NCI-H510A (cell line): Measurements from ENCODE around the gene DRAXIN.
A peak's percentile ranks its signal among the peaks of the same experiment; 100 is the strongest.

ENCODE experiments used
- DNase-seq: peaks from one replicate; lab custom pipeline; 2025; lab: John Stamatoyannopoulos, UW

The DRAXIN gene

GRCh38 chr1:11654939-11655808 is 36.3 kb upstream of the DRAXIN start:
- no peak for DNase-seq

- DNase-seq = no peak
Observed at GRCh38 chr1:11657654-11658053, 33.9 kb upstream of the DRAXIN start.

GRCh38 chr1:11658542-11658941 is 33.0 kb upstream of the DRAXIN start:
- DNase-seq = no peak

DNA sequence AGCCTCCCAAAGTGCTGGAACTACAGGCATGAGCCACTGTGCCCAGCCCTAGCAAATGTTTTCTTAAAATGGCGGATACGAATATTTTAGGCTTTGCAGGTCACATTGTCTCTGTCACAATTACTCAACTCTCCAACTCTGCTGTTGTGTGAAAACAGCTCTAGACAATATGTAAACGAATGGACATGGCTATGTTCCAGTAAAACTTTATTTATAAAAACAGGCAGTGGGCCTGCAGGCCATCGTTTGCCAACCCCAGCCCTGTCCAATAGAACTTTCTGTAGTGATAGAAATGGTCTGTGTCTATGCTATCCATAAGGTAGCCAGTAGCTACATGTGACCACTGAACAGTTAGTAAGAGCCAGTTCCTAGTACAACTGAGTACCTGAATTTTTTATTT is 31.8 kb upstream of the DRAXIN start:
- no peak for DNase-seq

DNA sequence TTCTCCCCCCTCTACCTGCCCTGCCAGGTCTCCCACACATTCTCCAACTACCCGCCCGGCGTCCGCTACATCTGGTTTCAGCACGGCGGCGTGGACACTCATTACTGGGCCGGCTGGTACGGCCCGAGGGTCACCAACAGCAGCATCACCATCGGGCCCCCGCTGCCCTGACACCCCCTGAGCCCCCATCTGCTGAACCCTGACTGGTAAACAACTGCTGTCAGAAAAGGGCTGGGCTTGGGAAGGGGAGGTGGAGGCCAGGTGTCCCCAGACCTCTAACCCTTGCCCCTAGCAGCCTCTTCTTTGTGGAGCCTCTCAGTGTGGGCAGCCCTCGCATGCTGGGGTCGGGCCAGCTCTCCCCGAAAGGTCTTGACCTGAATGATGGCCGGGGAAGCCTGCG is 30.4 kb upstream of the DRAXIN start:
- no peak for DNase-seq

- DNase-seq = no peak
Observed at GRCh38 chr1:11664336-11665065, 27.0 kb upstream of the DRAXIN start.

DNA sequence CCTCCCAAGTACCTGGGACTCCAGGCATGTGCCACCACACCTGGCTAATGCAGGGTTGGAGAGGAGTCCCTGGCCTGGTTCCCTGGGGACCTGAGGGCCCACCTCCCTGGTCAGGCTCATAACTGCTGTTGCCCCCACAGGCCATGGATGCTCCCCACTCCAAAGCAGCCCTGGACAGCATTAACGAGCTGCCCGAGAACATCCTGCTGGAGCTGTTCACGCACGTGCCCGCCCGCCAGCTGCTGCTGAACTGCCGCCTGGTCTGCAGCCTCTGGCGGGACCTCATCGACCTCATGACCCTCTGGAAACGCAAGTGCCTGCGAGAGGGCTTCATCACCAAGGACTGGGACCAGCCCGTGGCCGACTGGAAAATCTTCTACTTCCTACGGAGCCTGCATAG is 23.0 kb upstream of the DRAXIN start:
- DNase-seq = no peak

- no peak for DNase-seq
Observed at GRCh38 chr1:11670747-11671146, 20.8 kb upstream of the DRAXIN start.

- DNase-seq = no peak
Observed at GRCh38 chr1:11671205-11671543, 20.3 kb upstream of the DRAXIN start.

DNA sequence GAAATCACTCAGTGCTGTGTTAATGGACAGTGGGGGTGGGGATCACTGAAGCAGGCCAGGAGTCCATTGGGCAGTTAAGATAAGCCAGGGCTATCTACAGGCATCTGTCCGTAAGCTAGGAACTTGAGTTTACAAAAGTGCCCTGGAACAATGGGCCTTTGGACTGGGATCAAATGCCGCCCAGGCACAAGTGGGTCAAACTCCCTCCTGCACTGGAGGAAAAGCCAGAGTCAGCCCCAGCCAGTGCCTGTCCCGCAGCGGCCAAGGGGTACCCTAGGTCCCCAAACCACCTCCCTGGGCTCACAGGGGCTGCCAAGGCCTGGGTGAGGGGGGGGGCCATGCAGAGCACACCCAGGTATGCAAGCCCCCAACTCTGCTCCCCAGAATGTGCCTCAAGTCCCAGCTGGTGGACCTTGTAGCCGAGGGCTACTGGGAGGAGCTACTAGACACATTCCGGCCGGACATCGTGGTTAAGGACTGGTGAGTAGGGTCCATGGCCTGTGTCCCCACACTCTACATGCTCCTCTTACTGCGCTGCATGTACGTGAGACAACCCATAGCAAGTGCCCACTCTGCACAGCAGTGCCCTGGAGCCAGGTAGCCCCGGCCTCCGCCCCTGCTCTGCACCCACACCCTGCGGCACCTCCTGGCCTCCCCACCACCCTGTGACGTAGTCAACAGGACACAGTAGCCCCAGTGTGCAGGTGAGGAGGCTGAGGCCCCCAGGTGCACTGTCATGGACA is 19.8 kb upstream of the DRAXIN start:
- DNase-seq = no peak

- no peak for DNase-seq
Observed at GRCh38 chr1:11673089-11673769, 18.3 kb upstream of the DRAXIN start.

DNA sequence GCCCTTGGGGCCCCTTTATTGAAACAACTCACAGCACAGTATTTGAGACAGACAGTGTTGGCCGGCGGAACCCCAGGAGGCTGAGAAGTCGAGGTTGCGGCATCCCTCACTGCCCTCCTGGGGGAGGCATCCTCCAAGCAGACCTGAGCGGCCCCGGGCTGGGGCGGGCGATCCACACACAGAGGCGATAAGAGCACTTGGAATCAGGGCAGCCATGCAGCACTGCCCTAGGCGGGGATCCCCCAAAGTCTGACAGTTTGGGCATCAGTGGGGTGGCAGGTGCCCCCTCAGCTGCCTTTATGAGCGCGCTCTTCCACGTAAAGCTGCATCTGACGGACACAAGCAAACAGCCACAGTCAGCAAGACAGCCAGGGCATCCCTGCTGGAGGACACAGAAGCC is 17.0 kb upstream of the DRAXIN start:
- DNase-seq = no peak

DNA sequence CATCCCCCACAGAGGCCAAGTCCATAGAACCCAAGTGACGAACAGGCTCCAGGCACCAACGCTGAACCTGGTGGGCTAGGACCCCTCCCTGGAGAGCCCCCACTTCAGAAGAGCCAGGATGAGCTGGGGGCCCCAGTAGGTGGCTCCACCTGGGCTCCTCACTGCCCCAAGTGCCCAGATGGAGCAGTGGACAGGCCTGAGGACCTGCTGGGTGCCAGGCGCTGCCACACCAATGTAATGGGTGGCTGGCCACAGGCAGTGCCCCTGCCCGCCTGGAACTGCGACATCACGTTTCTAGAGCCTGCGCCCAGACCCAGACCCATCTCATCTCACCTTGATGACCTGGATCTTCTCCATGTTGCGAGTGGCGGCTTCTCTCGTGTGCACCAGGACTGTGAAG is 16.2 kb upstream of the DRAXIN start:
- no peak for DNase-seq

- DNase-seq = no peak
Observed at GRCh38 chr1:11676386-11677103, 15.0 kb upstream of the DRAXIN start.

- DNase-seq = no peak
Observed at GRCh38 chr1:11678442-11678841, 13.1 kb upstream of the DRAXIN start.

GRCh38 chr1:11680270-11681070 is 11.0 kb upstream of the DRAXIN start:
- DNase-seq = no peak

- DNase-seq = peak; percentile 97
Observed at GRCh38 chr1:11681071-11681771, 10.3 kb upstream of the DRAXIN start, which contains the start of gene MAD2L2. MAD2L2 (minus strand) TSS chr1:11681148; CDS start chr1:11680601, 547 bp downstream.

GRCh38 chr1:11682287-11682771 is 9.2 kb upstream of the DRAXIN start:
- DNase-seq = no peak

DNA sequence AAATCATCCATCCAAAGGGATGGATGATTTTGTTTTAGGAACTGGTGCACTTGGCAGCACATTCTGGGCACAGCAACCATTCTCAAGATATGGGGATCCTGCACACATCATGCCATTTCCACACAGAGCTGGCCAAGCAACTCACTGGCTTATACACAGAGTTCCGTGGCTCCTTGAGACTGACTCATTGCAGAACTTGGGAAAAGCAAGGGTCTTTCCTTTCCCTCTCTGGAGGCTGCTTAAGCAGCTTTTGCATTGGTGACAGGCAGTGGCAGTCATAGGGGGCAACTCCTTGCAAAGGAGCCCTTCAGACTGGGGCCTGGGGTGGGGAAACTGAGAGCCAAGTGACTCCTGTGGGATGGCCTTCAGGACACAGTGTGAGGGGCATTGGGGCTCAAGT is 8.7 kb upstream of the DRAXIN start:
- DNase-seq = no peak

DNA sequence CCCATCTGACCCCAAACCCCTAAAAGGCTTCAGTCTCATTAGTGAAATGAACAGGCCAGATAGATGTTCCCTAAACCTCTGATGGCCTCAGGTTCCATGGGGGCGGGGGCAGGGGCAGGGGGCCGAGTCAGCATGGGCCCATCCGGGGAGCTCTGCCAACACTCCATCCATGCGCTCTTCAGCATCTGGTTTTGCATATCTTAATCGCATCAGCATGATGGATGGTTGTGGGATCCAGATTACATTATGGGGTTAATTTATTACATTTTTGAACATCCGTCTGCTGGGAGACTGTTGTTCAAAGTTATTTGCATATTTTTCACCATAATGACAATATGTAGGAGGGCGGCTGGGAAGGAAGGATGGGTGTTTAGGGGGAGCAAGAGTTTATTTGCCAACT is 7.4 kb upstream of the DRAXIN start:
- DNase-seq = no peak
